GM10266 (cell line): Measurements from ENCODE around the gene BCAS3.

Experiments
- DNase-seq: peaks from one replicate; pipeline ENCODE4 v3.0.0; 2012; ENCODE audit errors: extremely low spot score
- CTCF ChIP-seq: IDR thresholded peaks from 2 replicates; pipeline ENCODE4 v1.5.1; 2012; ENCODE audit warnings: mild to moderate bottlenecking, low read depth; ENCODE audit not compliant: control insufficient read depth, insufficient read depth; ENCODE audit errors: missing control alignments

Gene BCAS3

DNA sequence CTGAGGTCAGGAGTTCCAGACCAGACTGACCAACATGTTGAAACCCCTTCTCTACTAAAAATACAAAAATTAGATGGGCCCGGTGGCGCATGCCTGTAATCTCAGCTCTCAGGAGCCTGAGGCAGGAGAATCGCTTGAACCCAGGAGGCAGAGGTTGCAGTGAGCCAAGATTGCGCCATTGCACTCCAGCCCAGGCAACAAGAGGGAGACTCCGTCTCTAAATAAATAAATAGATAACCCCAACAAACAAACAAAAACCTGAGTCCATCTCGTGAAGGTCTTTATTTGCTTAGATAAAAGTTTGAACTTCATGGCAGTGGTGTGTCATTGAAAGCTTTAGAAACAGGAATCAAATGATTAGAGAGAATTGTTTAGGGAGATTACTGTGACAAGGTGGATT, 167.4 kb downstream of the BCAS3 start:
- TF ChIP-seq CTCF: no peak
- DNase-seq: no peak

DNA sequence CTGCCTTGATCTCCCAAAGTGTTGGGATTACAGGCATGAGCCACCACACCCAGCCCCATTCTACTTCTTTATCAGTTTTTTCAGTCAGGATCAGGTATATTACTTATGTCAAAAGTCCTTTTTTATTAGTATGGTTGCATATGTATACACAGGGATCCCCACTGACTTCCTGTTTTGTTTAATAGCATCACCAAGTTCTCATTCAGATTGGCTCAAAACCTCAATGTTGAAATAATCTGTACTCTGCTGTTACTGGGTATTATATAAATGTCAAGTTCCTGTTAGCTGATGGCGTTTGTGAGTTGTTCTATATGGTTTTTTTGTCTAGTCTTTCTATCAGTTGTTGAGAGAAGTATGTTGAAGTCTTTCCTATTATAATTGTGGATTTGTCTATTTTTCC, 168.5 kb downstream of the BCAS3 start:
- no peak for TF ChIP-seq CTCF
- DNase-seq: no peak

- DNase-seq: no peak
- no peak for TF ChIP-seq CTCF
Observed at GRCh38 chr17:60851181-60851580, 173.5 kb downstream of the BCAS3 start.

DNA sequence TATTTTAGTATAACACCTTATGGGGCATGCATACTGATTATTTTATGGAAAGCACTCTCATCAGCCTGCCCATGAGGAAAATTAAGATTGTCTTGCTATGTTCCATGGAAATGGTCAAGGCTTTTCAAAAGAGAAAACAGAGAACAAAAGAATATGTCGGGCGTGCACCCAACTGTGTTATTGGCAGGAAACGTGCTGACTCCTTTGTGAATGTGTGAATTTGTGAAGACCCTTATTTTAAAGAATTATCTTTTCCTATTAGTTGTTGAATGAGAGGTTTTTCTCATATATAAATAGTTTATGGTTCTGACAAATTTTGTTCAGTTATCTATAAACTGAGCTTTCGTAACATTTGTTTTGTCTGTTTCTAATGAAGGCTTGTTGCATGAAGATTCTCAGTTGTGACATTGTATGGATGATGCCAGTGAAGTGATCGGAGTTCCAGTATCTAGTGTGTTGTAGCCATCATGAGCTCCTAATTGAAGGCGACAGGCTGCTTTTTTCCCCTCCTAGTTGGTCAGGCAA, 180.0 kb downstream of the BCAS3 start:
- no peak for TF ChIP-seq CTCF

GRCh38 chr17:60862482-60862881, 184.8 kb downstream of the BCAS3 start:
- TF ChIP-seq CTCF: no peak
- no peak for DNase-seq

More for the DNA sequence above, 180.0 kb downstream of the BCAS3 start:
- DNase-seq: no peak

DNA sequence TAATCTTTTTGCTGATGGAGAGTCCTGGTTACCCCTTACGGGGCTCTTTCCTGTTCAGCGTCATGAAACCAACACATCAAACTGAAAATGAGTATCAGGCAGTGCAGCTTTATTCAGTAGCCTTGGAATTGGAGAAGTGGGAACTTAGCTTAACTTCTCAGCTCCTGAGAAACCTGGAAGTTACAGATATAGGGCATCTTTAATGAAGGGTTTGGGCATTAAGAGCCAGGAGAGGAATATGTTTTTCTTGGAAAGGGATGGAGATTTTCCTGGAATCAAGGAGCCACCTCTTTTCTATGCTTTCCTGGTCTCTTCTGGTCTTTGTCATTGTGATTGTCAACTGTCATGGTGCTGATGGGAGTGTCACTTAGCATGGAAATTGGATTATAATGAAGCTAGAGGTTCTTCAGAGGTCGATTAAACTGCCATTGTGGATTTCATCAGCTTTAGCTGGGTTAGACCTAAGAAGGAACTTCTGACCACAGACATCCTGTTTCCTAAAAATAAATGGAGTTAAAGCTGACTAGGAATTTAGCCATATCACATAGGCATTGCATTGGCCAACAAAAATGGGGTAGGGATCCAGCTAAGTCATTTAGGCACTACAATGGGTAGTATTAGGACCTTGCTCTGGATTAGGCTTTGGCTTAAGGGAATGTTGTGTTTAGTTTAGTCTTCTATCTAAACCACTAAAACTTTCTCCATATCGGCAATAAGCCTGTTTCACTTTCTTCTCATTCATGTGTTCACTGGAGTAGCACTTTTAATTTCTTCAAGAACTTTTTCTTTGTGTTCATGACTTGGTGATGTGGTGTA, 186.4 kb downstream of the BCAS3 start:
- no peak for DNase-seq

More for the DNA sequence above, 186.4 kb downstream of the BCAS3 start:
- no peak for TF ChIP-seq CTCF
